ENCODE results near the gene DOCK2. TPM values are rescaled to one million over a fixed set of nuclear protein-coding genes. Genes with fewer than 3 reads are reported as not detected.

The DOCK2 gene
- total and polyA plus RNA-seq, 2 of the 8 experiments (the other 6 are each of a cell fraction or from before 2014, with no cell fraction given), result 3.9 to 5.7 TPM

- Histone ChIP-seq H2BK15ac (ENCODE audit: low read length) (no peak overlapping the region), H2BK20ac (ENCODE audit: low read length) (no peak overlapping the region), H2BK5ac (ENCODE audit: low read depth, low read length) (no peak overlapping the region), H3K4me2 (ENCODE audit: insufficient read depth in 1 of 2, low read depth in 2 of 2, low read length in 2 of 2) (no peak overlapping the region), H3K56ac (replicated peaks; ENCODE audit: insufficient read length, low read depth, low read length) (no peak overlapping the region), H3K4me1 (replicated peaks in 1 of 4; ENCODE audit: control insufficient read depth in 3 of 4, insufficient read depth in 4 of 4, low read length in 3 of 4) (no peaks in the 10 kb centered on the region), H4K5ac (ENCODE audit: insufficient read length, low read depth, low read length) (no peak overlapping the region), H2AK5ac (ENCODE audit: low read depth, low read length) (no peak overlapping the region), H2BK12ac (ENCODE audit: low read depth, low read length) (no peak overlapping the region), H3K14ac (ENCODE audit: insufficient read length) (no peak overlapping the region), H3K79me1 (ENCODE audit: low read depth, low read length) (no peaks in the 10 kb centered on the region), H3K27ac (ENCODE audit: low read depth, low read length) (no peak overlapping the region), H3K27me3 (replicated peaks in 1 of 4; ENCODE audit: control insufficient read depth in 3 of 4, extremely low read depth in 1 of 4, insufficient read depth in 3 of 4, low read length in 3 of 4) (peaks cover 0 to 1% (median 0%) of the 10 kb centered on the region in 4 experiments; a peak in 1 of 7 replicates), H3K79me2 (ENCODE audit: control insufficient read depth in 1 of 2, insufficient read depth in 2 of 2, low read length in 2 of 2) (no peaks in the 10 kb centered on the region), H3K36me3 (ENCODE audit: control insufficient read depth in 2 of 4, insufficient read depth in 4 of 4, low read length in 3 of 4) (no peaks in the 10 kb centered on the region; a peak in 1 of 8 replicates), H2AFZ (ENCODE audit: low read length) (no peak overlapping the region), H4K20me1 (replicated peaks in 1 of 2; ENCODE audit: control insufficient read depth in 1 of 2, insufficient read depth in 2 of 2, low read length in 2 of 2) (no peaks in the 10 kb centered on the region), H3K4me3 (ENCODE audit: extremely low read depth in 1 of 4, insufficient read depth in 2 of 4, low read depth in 3 of 4, low read length in 4 of 4) (no peak overlapping the region), H3K23me2 (ENCODE audit: low read depth, low read length) (no peaks in the 10 kb centered on the region), H4K91ac (replicated peaks; ENCODE audit: insufficient read length, low read length) (no peak overlapping the region), H3K9ac (replicated peaks in 1 of 4; ENCODE audit: extremely low read depth in 1 of 4, low read depth in 3 of 4, low read length in 3 of 4) (no peak overlapping the region), H3K9me3 (ENCODE audit: insufficient read depth in 2 of 2, low read depth in 1 of 2, low read length in 1 of 2) (no peaks in the 10 kb centered on the region), H3K4ac (replicated peaks; ENCODE audit: insufficient read length, low read depth, low read length) (no peak overlapping the region), H3K18ac (ENCODE audit: extremely low read depth, low read length) (no peak overlapping the region), H4K8ac (ENCODE audit: extremely low read depth, insufficient read depth, low read length) (no peak overlapping the region), H2BK120ac (replicated peaks; ENCODE audit: low read depth, low read length) (no peak overlapping the region), H3K23ac (ENCODE audit: insufficient read length) (no peak overlapping the region)
- CTCF ChIA-PET (ENCODE audit: partially characterized antibody), result interaction anchor here (1.0 to 4.2 kb wide), 4 partner anchors 10 to 34 kb away, joined by 3 to 21 read pairs (median 5); no protein-coding TSS in a partner anchor
- POLR2A ChIA-PET (ENCODE audit: partially characterized antibody), result no interaction called here
- FAIRE-seq (no peak), DNase-seq (ENCODE audit: low read depth in 1 of 2, low spot score in 2 of 2) (no peak)
- TF ChIP-seq ASH2L (IDR thresholded peaks at IDR 0.05; ENCODE audit: low read length), result no peak
- TF ChIP-seq BCL11A (IDR thresholded peaks at IDR 0.05; ENCODE audit: low read depth in 2 of 2, low read length in 2 of 2), result no peak
- TF ChIP-seq FOSL1 (IDR thresholded peaks at IDR 0.05; ENCODE audit: insufficient read depth, low read depth, low read length), result no peak
- TF ChIP-seq MAFK (IDR thresholded peaks at IDR 0.05; ENCODE audit: low read depth, low read length), result no peak
- WGBS, 2 experiments (ENCODE audit: extremely low coverage in 1 of 2, insufficient coverage in 1 of 2, insufficient read length in 1 of 2, insufficient replicate concordance in 2 of 2, low coverage in 1 of 2, low lambda C conversion rate in 2 of 2, missing lambda C conversion rate in 1 of 2), result 91% methylated on average over 2 of the region's 2 CpGs; no CpG with 5 or more reads in 1 of the 2 experiments
Measured at GRCh38 chr5:169861433-169861832, 224.4 kb downstream of the DOCK2 start.
